AG09309 (cell line): Measurements from ENCODE around the gene SLFN13.
"Not testable (repeated sequence)": the region's sequence is repeated elsewhere in the genome, so short reads cannot be mapped to it uniquely, and the experiment has no call there.

Experiments used
- DNase-seq: peaks from one replicate; pipeline ENCODE4 v3.0.0-alpha.2; 2010; ENCODE audit warnings: low read depth
- H3K4me3 ChIP-seq: 2 replicates; pipeline ENCODE4 v1.5.1; 2011; ENCODE audit warnings: mild to moderate bottlenecking, low read depth, low read length, moderate library complexity; ENCODE audit not compliant: control insufficient read depth
- TF ChIP-seq, protein P1 (sequence below): IDR thresholded peaks from 2 replicates; pipeline ENCODE4 v1.5.1; 2011; ENCODE audit warnings: mild to moderate bottlenecking, low read depth, low read length, inconsistent platforms; ENCODE audit not compliant: insufficient read depth, control insufficient read depth; ENCODE audit errors: missing control alignments

SLFN13 gene

DNA sequence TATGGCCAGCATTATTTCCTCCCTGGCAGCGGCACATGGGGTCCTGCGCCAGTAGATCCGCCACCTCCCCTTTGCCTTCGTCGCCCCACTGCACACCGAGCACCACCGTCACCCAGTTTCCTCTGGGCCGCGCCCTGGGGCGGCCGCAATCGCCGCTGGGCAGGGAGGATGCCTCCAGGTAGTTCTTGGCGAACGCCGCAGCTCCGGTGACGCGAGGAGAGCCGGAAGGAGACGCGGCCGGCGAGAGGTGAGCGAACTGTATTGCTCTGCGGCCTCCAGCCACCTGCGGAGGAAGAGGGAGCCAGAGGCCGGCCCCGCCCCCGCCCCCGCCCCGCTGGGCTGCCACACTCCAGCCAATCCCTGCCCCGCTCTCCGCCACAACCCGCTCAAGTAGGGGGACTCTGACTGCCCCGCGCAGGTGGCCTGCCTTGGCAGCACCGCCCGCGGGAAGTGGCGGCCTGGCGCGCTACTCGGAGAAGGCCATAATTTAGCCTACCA is 11.8 kb upstream of the SLFN13 start:
- no peak overlapping the region for H3K4me3 ChIP-seq
- TF ChIP-seq, protein P1, sequence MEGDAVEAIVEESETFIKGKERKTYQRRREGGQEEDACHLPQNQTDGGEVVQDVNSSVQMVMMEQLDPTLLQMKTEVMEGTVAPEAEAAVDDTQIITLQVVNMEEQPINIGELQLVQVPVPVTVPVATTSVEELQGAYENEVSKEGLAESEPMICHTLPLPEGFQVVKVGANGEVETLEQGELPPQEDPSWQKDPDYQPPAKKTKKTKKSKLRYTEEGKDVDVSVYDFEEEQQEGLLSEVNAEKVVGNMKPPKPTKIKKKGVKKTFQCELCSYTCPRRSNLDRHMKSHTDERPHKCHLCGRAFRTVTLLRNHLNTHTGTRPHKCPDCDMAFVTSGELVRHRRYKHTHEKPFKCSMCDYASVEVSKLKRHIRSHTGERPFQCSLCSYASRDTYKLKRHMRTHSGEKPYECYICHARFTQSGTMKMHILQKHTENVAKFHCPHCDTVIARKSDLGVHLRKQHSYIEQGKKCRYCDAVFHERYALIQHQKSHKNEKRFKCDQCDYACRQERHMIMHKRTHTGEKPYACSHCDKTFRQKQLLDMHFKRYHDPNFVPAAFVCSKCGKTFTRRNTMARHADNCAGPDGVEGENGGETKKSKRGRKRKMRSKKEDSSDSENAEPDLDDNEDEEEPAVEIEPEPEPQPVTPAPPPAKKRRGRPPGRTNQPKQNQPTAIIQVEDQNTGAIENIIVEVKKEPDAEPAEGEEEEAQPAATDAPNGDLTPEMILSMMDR, result no peak
- no peak for DNase-seq

DNA sequence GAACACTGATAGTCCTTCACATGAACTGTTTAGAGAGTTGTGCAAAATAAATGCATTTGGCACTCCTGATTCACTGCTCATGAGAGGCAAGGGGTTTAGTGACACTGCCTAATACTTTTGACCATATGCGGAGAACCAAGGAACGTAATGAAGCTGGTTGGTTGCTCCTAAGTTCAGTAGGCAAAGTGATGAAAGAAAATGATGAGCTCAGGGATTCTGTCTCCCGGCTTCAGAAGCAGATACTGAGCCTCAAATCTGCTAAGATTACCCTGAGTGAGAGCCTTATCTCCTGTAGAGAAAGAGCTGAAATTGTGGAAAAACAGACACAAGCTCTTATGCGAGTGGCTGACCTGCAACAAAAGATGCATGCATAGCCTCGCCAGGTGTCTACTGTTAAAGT is 5.5 kb upstream of the SLFN13 start:
- not testable (repeated sequence) for DNase-seq

DNA sequence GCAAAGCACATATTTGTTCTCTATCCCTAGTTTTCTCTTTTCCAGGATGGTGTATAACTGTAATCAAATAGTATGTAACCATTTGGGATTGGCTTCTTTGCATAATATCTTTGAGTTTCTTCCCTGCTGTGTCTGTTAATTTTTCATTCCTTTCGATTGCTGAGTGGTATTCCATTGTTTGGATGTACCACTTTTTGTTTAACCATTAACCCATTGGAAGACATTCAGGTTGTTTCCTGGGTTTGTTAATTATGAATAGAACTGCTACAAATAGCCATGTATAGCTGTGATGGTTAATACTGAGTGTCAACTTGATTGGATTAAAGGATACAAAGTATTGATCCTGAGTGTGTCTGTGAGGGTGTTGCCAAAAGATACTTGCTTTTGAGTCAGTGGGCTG is 4.6 kb upstream of the SLFN13 start:
- no peak overlapping the region for H3K4me3 ChIP-seq
- TF ChIP-seq, protein P1, result no peak
- no peak for DNase-seq

More for the DNA sequence above, 5.5 kb upstream of the SLFN13 start:
- not testable (repeated sequence) for H3K4me3 ChIP-seq

DNA sequence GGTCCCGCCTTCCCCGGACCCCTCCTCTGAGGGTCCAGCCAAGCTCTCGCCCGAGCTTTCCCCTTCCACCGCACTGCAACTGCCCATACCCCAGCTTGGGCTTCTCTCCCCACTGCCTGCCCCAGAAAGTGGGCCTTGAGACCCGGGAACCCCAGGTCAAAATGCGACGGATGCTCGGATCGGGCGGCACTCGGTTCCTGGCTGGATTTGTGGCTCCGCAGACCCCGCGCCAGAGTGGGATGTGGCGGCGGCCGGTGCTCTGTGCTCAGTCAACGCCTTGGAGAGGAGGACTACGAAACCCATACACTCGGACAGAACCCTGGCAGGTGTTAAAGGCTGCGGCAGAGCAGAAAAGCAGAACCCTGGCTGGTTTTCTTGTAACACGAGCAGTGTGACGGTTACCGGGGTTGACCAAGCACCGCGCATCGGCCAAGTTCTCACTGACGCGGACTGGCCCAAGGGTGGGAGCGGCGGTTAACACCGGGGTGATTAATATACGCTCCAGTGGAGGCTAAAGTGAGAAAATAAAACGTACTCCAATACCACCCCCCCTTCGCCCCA is 885 bp upstream of the SLFN13 start:
- H3K4me3 ChIP-seq, result peak overlapping the region; percentile 9
- no peak for DNase-seq
- TF ChIP-seq, protein P1, result no peak

DNA sequence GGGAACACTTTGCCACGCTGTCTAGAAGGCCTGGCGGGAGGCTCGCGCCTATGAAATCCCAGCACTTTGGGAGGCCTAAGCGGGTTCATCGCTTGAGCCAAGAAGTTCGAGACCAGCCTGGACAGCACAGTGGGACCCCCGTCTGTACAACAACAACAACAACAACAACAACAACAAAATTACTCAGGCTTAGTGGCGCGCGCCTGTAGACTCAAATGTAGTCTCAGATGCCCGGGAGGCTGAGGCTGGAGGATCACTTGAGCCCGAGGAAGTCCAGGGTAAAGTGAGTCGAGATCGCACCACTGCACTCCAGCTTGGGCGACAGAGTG is 297 bp upstream of the SLFN13 start:
- TF ChIP-seq, protein P1, result no peak
- peak overlapping the region; percentile 67 for H3K4me3 ChIP-seq
- DNase-seq, result no peak

DNA sequence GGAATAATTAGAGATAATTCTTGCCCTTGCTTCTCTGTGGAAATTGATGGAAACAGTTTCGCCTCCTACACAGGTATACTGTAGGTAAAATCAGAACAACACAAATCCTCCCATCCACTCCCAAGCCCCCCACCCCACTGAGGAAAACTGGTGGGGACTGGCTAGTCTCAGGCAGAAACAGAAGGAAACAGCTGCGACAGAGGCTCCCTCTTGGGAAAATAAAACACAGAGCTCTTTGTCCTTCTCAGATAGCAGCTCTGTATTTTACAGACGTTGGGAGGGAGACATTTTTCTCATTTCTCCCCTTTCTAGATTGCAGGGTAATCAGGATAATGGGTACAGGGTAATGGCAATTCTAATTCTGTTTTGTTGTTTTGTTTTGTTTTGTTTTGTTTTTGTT is 1.1 kb downstream of the SLFN13 start:
- TF ChIP-seq, protein P1, result no peak
- no peak for DNase-seq
- no peak overlapping the region for H3K4me3 ChIP-seq

DNA sequence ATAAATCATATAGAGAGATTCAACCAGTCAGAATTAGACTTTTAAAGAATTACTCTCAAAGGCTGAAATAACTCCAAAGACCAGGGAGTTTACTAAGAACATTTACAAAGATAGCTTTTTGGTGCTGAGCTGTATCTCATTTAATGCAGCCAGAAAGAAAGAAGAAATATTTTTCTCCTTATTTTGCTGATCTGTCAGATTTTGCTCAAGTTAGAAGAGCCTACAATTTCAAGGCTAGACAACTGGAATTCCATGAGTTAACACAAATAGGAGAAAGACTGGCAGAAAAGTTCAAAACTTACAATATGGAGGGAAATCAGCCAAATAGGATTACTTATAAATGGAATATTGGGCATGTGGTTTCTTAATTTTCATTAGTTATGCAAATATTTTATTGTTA is 10.1 kb downstream of the SLFN13 start:
- TF ChIP-seq, protein P1, result no peak
- DNase-seq, result no peak
- no peak overlapping the region for H3K4me3 ChIP-seq
